ENCODE results near the gene SAP130.

GRCh38 chr2:127953128-127953718 is 74.6 kb downstream of the SAP130 start:
- TF ChIP-seq CTCF (IDR thresholded peaks at IDR 0.05) (no peak), ZFX (IDR thresholded peaks at IDR 0.05; ENCODE audit: borderline replicate concordance) (no peak)

All from 22Rv1 (cell line).